Forelimb muscle (tissue), 1 donor: ENCODE data around the gene BCLAF3. TPM values are rescaled to one million over a fixed set of nuclear protein-coding genes. Genes with fewer than 3 reads are reported as not detected.

ENCODE experiments used
- DNase-seq: peaks from one replicate; pipeline ENCODE4 v3.0.0-alpha.2; 2013; ENCODE audit warnings: low read depth
- polyA plus RNA-seq: library from polyadenylated mRNA; unstranded; fragments of 120-200 nt; gene quantifications from one replicate; pipeline ENCODE4 v1.2.1, GENCODE V29; 2013; ENCODE audit not compliant: insufficient read length

The BCLAF3 gene
- polyA plus RNA-seq, 1 donor, result 8.1 TPM

DNA sequence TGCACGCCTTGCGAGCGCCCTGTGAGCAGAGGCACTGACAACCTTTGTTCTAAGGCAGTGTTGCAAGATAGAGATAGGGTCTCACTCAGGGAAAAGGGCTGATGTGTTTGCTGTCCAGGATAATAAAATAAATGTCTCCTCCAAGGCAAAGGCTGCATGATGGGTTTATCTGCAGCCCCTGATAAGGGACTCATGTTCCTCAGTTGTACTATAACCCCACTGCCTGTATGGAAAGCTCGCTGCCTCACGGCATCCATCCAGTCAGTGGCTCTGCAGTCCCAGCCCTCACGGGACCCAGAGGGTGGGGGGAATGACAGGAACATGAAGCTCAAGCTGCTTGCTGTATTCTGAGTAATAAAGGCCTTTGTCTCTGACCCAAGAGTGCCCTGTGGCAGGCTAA is 22.6 kb downstream of the BCLAF3 start:
- no peak for DNase-seq

DNA sequence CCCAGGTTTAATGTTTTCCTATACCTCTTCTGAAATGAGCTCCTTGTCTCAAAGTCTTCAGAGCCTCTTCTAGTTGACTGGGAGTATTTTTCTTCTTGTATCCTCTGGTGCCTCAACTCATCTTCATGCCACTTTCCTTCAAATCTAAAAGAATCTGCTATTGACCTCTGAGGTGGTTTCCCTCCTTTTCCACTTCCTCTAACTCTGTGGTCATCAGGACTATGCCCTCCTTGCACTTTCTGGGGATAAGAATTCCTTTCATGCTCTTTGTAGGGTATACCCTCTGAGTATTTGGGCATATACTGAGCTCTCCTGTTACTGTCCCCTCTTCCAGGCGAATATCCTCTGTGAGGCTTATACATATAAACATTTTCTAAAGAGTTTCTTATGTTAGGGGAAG is 24.8 kb downstream of the BCLAF3 start:
- DNase-seq, result no peak

DNA sequence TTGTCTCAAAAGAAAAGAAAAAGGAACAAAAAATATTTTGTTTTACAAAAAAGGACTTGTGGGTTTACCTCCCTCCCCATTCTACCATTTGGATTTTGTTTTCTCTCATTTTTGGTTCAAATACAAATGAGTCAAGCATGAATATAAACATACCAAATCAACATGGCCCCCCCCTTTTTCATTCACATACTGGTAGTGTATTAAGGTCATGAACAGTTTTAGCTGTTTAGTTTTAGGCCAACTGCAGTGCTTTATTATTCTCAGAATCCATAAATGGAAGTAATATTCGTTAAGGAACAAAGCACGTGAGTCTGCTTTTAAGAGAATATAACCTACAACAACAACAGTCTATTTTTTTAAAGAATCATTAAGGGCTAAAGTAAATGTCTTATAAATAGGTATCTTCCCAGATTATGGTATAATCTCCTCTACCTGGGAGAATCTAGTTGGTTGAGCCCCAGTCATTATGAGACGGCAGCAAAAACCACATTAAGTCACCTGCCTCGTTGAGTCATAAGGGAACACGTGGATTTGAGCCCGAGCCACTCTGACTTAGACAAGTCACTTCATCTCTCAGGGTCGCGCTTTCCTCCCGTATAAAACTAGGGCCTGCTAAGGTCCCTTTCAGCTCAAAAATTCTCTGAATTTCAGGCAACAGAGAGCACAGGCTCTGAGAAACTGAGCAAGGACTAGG is 26.7 kb downstream of the BCLAF3 start:
- DNase-seq, result no peak

DNA sequence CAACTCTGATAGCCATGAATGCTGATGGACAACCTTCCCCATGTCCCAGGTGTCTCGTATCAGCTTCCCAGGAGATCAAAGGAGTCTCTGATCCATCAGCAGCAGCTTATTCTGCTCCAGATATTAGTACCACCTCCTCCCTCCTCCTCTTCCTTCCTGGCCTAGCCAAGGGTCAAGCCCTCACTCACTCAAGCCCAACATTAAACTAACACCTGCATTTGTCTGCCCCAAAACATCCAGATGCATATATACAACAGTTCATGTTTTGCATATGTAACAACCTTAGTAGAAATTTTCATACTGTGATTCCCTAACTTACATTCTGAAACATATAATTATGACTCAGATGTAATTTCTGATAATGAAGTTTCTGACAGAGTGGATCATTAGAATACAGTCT is 29.9 kb downstream of the BCLAF3 start:
- DNase-seq, result no peak

GRCh38 chrX:19958552-19959486 is 32.0 kb downstream of the BCLAF3 start:
- DNase-seq, result no peak

DNA sequence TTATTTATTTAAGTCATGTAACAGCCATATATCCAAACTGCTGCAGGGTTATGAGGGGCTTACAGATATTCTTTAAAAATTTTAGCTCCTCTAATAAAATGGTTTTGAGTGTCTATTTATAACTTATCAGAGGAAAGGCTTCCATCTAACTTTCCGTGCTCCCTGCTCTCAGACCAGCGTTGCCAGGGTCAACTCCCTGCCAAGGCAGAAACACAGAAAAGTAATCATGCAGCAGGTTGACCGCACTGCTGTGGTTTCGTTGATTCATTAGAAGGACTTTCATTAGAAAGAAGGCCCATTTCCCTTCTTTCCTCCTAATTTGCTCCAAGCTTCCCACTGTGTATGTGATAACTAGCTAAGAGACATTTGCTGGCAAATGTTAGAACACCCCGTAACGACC is 33.9 kb downstream of the BCLAF3 start:
- no peak for DNase-seq

DNA sequence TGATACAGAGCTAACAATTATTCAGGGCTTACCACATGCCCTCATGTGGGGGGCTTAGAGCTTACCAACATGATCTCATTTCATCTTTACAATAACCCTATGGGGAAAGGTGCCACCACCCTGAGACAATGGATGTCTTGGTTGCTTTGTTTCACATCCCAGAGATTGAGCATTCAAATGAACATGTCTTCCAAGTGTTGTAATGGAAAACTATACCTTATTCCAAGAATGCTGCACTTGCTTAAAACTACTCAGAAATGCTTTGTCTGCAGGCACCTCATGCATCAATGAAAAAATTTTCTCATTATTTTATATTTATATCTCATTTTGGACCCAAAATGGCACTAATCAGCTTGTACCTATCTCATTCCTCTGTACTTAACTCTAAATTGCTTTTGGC is 34.6 kb downstream of the BCLAF3 start:
- DNase-seq, result peak; percentile 17

DNA sequence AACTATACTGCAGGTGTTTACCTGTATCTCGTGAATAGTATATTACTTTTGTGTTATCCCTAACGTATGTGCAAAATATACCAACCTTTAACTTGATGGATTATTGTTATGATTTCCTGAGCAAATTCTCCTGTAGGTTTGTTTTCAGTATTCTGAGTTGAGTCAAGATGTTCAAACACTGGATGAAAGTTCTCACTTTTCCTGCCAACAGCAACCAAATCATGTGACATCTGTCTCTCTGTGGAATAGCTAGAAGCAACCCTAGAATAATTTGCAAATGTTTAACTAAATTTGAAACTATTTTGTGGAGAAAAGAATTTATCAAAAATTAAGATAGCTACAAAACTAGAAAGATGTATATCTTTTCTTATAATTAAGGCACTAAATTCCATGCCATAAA is 35.6 kb downstream of the BCLAF3 start:
- peak; percentile 17 for DNase-seq

GRCh38 chrX:19954335-19955096 is 36.3 kb downstream of the BCLAF3 start:
- DNase-seq, result no peak

- DNase-seq, result no peak
Measured at GRCh38 chrX:19953145-19953544, 37.7 kb downstream of the BCLAF3 start.

- no peak for DNase-seq
Measured at GRCh38 chrX:19949340-19949739, 41.5 kb downstream of the BCLAF3 start.

- no peak for DNase-seq
Measured at GRCh38 chrX:19947612-19948011, 43.2 kb downstream of the BCLAF3 start.

Other genes with a start within 250 kb of the BCLAF3 start
- gene SH3KBP1, start 103.5 kb downstream of the BCLAF3 start, polyA plus RNA-seq, result 16.6 TPM
- gene MAP7D2, start 125.8 kb upstream of the BCLAF3 start, polyA plus RNA-seq, result 0.63 TPM
- gene EIF1AX, start 150.8 kb upstream of the BCLAF3 start, polyA plus RNA-seq, result 84.7 TPM